Large intestine (tissue), 3 donors: Measurements from ENCODE around the gene OR2T34. TPM values are rescaled to one million over a fixed set of nuclear protein-coding genes. Genes with fewer than 3 reads are reported as not detected.
"Not testable (repeated sequence)": the region's sequence is repeated elsewhere in the genome, so short reads cannot be mapped to it uniquely, and the experiment has no call there.

Source experiments
- DNase-seq, 2 donors: peaks; one replicate each; pipeline versions ENCODE4 v3.0.0 to v3.0.0-alpha.2; 2013
- H3K27ac ChIP-seq: one replicate; pipeline ENCODE4 v1.5.1; 2013; ENCODE audit warnings: low read length
- H3K27me3 ChIP-seq: 2 replicates; pipeline ENCODE4 v1.6.1; 2013; ENCODE audit warnings: low read length; ENCODE audit not compliant: control insufficient read depth, insufficient read depth
- H3K36me3 ChIP-seq: 2 replicates; pipeline ENCODE4 v1.6.1; 2013; ENCODE audit warnings: low read length; ENCODE audit not compliant: control insufficient read depth, insufficient read depth
- H3K4me1 ChIP-seq: one replicate; pipeline ENCODE4 v1.6.1; 2013; ENCODE audit warnings: low read length; ENCODE audit not compliant: control insufficient read depth, insufficient read depth
- H3K4me3 ChIP-seq: one replicate; pipeline ENCODE4 v1.5.1; 2013; ENCODE audit warnings: low read length
- H3K9me3 ChIP-seq: one replicate; pipeline ENCODE4 v1.6.1; 2013; ENCODE audit warnings: mild to moderate bottlenecking, low read depth, low read length, moderate library complexity; ENCODE audit not compliant: control insufficient read depth
- WGBS: methylation state at CpG from one replicate; pipeline ENCODE4 v1.1.5; 2013; ENCODE audit warnings: low lambda C conversion rate; ENCODE audit not compliant: insufficient coverage; 5-methylcytosine and 5-hydroxymethylcytosine counted together
- polyA plus RNA-seq: library from polyadenylated mRNA; unstranded; fragments of 120-200 nt; gene quantifications from one replicate; pipeline ENCODE4 v1.2.1, GENCODE V29; 2013

OR2T34 gene
- polyA plus RNA-seq, 1 donor: not detected

DNA sequence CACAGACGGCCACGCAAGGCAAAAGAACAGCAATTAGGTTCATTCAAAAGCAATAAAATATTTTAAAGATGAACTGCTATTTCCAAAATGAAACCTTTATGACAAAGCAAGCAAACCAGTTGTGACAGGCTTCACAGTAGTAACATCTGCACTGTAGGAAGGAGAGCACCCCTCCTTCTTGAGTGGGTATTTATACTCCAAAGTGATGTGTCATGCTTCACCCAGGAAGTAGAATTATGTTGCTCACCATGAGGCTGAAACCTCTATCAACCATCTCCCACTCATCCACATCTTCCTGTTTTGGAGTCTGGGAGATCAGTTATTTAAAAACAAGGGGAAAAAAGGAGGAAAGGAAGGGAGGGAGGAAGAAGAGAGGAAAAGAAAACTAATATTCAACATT is 22.1 kb upstream of the OR2T34 start:
- Histone ChIP-seq H3K4me1 (no peaks in the 10 kb centered on the region), H3K4me3 (no peak overlapping the region), H3K27ac (no peak overlapping the region), H3K36me3 (no peaks in the 10 kb centered on the region), H3K9me3 (no peaks in the 10 kb centered on the region), H3K27me3 (no peaks in the 10 kb centered on the region)
- DNase-seq: no peak
- WGBS: no CpG with 5 or more reads among the region's 2 CpGs

DNA sequence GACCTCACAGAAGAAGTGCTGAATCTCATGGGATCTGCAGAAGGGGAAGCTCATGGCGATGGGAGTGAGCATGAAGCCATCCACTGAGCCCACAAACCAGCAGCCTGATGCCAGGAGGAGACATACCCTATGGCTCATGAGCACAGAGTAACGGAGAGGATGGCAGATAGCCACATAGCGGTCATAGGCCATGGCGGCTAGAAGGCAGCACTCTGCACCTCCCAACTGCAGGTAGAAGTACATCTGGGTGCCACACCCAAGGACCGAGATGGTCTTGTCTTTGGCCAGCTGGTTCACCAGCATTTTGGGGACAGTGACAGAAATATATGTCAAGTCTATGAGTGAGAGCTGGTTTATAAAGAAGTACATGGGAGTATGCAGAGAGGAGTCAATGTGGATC is 18.7 kb upstream of the OR2T34 start:
- no peak overlapping the region for H3K4me3 ChIP-seq
- no peaks in the 10 kb centered on the region for H3K36me3 ChIP-seq
- H3K27ac ChIP-seq: no peak overlapping the region
- H3K9me3 ChIP-seq: peaks cover 3% of the 10 kb centered on the region
- no CpG with 5 or more reads among the region's 5 CpGs for WGBS
- H3K4me1 ChIP-seq: no peaks in the 10 kb centered on the region
- no peak for DNase-seq
- no peaks in the 10 kb centered on the region for H3K27me3 ChIP-seq

DNA sequence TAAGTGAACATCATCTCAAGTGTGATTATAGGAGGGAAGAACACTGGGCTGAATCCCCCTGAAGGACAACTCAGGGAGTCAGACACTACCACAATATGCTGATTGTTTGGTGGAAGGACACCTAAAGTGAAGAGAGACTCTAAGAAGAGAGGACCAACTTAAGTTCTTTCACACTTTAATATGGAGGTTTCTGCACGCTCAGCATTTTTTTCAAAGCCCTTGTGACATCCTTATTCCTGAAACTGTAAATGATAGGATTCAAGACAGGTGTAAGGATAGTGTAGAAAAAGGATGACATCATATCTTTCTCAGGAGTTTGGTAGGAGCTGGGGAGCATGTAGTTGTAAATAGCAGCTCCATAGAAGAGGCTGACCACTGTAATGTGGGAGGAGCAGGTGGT is 18.1 kb upstream of the OR2T34 start:
- no peak for DNase-seq
- Histone ChIP-seq H3K9me3 (peaks cover 3% of the 10 kb centered on the region), H3K4me3 (no peak overlapping the region), H3K36me3 (no peaks in the 10 kb centered on the region), H3K4me1 (no peaks in the 10 kb centered on the region), H3K27me3 (no peaks in the 10 kb centered on the region), H3K27ac (no peak overlapping the region)
- 83% methylated on average over 1 of the region's 1 CpG for WGBS

DNA sequence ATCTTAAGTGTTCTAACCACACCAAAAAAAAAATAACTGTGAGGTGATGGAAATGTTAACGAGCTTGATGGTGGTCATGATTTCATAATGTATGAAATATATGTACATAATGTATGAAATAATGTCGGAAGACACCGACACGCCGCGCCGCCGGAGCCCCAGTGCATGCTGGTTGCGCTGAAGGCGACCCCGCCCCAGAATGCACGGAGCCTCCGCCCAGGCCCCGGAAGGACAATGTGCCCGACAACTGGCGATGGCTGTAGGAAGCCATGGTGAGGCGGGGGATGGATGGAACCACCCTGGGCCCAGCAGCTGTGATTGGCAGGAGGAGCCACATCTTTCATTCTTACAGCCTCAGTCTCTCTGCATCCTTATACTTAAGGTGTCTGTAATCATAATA is 15.5 kb upstream of the OR2T34 start:
- 80% methylated on average over 1 of the region's 17 CpGs for WGBS
- no peaks in the 10 kb centered on the region for H3K27me3 ChIP-seq
- H3K27ac ChIP-seq: no peak overlapping the region
- H3K9me3 ChIP-seq: peaks cover 3% of the 10 kb centered on the region
- H3K4me3 ChIP-seq: no peak overlapping the region
- no peaks in the 10 kb centered on the region for H3K4me1 ChIP-seq
- no peak for DNase-seq
- no peaks in the 10 kb centered on the region for H3K36me3 ChIP-seq

DNA sequence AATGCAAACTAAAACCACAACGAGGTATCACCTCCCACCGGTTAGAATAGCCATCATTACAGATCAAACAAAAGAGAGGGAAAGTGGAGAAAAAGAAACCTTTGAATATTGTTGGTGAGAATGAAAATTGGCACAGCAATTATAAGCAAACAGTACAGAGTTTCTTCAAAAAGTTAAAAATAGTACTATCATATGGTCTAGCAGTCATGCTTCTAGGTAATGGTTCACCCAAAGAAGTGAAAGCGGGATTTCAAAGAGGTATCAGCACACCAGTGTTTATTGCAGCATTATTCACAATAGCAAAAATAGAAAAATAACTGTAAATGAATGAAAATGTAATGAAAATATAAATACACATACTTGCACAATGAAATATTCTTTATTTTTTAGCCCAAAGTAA is 14.8 kb upstream of the OR2T34 start:
- H3K27ac ChIP-seq: no peak overlapping the region
- no peaks in the 10 kb centered on the region for H3K36me3 ChIP-seq
- no peak for DNase-seq
- H3K4me3 ChIP-seq: no peak overlapping the region
- 100% methylated on average over 1 of the region's 3 CpGs for WGBS
- H3K9me3 ChIP-seq: peaks cover 3% of the 10 kb centered on the region
- H3K4me1 ChIP-seq: no peaks in the 10 kb centered on the region
- H3K27me3 ChIP-seq: no peaks in the 10 kb centered on the region

DNA sequence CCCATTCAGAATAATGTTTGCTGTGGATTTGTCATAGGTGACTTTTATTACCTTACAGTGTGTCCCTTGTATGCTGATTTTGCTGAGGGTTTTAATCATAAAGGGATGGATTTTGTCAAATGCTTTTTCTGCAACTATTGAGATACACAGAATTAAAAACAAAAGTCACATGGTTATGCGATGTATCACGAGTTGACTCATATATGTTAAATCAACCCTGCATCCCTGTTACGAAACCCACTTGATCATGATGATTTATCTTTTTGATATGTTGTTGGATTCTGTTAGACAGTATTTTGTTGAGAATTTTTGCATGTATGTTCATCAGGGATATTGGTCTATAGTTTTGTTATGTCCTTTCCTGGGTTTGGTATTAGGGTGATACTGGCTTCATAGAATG is 10.7 kb upstream of the OR2T34 start:
- Histone ChIP-seq H3K4me1 (no peaks in the 10 kb centered on the region), H3K36me3 (no peaks in the 10 kb centered on the region), H3K4me3 (no peak overlapping the region), H3K27ac (no peak overlapping the region), H3K27me3 (no peaks in the 10 kb centered on the region), H3K9me3 (peaks cover 3% of the 10 kb centered on the region)
- WGBS: no CpG with 5 or more reads among the region's 3 CpGs
- DNase-seq: no peak

DNA sequence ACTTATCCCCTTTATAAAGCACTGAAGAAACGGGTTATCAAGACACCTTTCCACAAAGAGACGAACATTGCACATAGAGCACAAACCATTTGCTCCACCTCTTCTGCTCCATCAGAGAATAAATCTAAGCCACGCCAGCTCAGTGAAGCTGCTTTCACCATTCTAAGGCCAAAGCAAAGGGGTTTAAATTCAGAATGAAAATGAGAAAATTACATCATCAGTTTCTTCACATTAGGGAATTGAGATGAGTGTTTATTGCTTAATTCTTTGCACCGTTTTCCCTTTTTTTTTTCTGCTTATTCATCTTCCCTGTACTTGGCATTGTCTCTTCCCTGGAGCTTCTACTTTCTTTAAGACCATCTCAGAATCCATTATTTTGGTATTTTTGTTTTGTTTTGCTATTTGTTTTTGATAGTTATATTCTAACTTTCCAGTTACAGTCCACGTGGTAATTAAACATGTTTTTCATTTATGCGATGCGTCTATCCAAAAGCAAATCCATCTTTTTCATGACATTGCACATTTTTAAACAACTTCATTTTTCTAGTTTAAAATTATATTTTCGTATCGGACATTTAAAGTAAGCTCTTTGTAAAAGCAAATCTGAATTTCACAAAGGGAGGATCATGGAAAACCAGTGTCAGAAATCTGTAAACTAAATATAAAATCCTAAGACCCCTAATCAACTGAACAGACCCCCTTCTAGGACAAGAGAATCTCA is 1.9 kb upstream of the OR2T34 start:
- DNase-seq: no peak
- no peaks in the 10 kb centered on the region for H3K4me1 ChIP-seq
- no peak overlapping the region for H3K4me3 ChIP-seq
- no peaks in the 10 kb centered on the region for H3K27me3 ChIP-seq
- H3K27ac ChIP-seq: no peak overlapping the region
- H3K9me3 ChIP-seq: no peaks in the 10 kb centered on the region
- no peaks in the 10 kb centered on the region for H3K36me3 ChIP-seq
- WGBS: 87% methylated on average over 7 of the region's 9 CpGs

DNA sequence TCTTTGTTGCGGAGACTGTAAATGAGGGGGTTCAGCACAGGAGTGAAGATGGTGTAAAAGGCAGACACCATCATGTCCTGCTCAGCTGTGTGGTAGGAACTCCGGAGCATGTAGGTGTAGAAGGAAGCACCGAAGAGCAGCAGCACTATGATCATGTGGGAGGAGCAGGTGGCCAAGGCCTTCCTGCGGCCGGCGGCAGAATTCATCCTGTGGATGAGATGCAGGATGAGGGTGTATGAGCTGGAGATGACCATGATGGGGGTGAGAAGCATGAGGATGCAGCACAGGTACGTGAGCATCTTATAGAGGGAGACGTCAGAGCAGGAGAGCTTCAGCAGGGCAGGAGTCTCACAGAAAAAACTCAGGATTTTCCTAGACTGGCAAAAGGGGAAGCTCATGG is 701 bp downstream of the OR2T34 start:
- not testable (repeated sequence) for H3K9me3 ChIP-seq, H3K4me3 ChIP-seq, H3K4me1 ChIP-seq, H3K27ac ChIP-seq, H3K36me3 ChIP-seq, H3K27me3 ChIP-seq, DNase-seq
- no CpG with 5 or more reads among the region's 8 CpGs for WGBS

DNA sequence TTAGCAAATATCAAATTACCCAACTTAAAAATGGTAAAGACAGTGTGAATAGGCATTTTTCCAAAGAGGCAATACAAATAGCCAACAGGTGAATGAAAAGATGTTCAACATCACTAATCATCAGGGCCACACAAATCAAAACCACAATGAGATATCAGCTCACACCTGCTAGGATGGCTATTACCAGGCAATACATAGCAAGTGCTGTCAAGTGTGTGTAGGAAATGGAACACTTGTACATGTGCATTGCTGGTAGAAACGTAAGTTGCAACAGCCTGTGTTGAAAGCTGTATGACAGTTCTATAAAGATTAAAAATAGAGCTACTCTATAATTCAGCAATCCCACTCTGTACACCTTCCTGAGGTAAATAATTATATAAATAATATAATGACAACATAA is 2.5 kb downstream of the OR2T34 start:
- not testable (repeated sequence) for H3K4me3 ChIP-seq, H3K9me3 ChIP-seq, DNase-seq, H3K4me1 ChIP-seq, H3K27ac ChIP-seq, H3K36me3 ChIP-seq, H3K27me3 ChIP-seq
- WGBS: no CpG with 5 or more reads among the region's 1 CpG

DNA sequence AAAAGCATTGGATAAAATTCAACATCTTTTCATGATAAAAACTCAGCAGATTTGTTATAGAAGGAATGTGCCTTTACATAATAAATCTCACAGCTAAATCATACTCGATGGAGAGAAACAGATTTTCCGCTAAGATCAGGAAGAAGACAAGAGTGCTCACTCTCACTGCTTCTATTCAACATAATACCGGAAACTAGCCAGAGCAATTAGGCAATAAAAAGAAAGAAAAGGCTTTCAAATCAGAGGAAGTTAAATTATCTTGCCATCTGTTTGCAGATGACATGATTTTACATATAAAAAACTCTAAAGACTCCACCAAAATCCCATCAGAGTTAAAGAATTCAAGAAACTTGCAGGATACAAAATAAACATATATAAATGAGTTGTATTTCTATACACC is 3.7 kb downstream of the OR2T34 start:
- H3K36me3 ChIP-seq, H3K27me3 ChIP-seq, H3K27ac ChIP-seq, H3K4me3 ChIP-seq, H3K4me1 ChIP-seq, H3K9me3 ChIP-seq, DNase-seq: not testable (repeated sequence)
- WGBS: 75% methylated on average over 2 of the region's 3 CpGs

DNA sequence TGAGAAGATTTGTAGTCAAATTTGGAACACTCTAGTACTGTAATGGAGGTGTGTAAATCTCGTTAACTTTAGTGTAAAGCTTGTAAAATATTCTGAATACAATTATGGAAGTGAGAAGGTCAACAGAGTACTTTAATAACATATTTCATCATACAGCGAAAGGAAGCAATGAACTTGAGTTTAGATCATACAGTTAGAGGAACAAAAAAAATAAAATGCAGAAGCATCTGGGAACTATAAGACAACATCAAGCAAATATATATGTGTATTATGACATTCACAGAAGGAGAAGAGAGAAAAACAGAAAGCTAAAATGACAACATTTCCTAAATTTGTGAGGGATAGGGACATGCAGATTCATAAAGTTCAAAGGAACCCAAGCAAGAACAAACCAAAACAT is 5.5 kb downstream of the OR2T34 start:
- H3K4me1 ChIP-seq, H3K4me3 ChIP-seq, H3K9me3 ChIP-seq, H3K27me3 ChIP-seq, DNase-seq, H3K27ac ChIP-seq, H3K36me3 ChIP-seq: not testable (repeated sequence)
- no CpG with 5 or more reads among the region's 2 CpGs for WGBS
